GM18519 (cell line): ENCODE measurements around the gene ZC3H12A.

Experiments used
- ATAC-seq: cut with Tn5 transposase; IDR thresholded peaks from one replicate; pipeline ENCODE4 v1.9.1; 2021; ENCODE audit warnings: mild to moderate bottlenecking, moderate library complexity; ENCODE audit not compliant: unreplicated experiment, low FRiP score

ZC3H12A gene

DNA sequence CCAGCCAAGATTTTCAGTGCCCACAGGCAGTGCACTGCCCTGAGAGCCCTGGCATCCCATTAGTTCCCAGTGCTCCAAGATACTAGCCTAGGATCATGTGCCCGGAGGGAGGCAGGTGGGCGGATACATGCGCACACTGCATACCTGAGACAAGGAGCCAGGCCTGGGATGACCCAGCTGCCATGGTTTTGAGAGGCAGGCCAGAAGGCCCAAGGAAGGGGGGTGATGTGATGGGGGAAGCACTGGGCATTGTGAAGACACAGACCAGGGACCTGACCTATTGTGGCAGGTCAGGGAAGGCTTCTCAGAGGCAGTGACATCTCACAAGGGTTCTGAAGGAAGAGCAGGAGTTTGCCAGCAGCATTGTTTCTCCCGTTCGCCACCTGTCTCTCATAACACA lies 3.6 kb downstream of the ZC3H12A start:
- ATAC-seq, result no peak

DNA sequence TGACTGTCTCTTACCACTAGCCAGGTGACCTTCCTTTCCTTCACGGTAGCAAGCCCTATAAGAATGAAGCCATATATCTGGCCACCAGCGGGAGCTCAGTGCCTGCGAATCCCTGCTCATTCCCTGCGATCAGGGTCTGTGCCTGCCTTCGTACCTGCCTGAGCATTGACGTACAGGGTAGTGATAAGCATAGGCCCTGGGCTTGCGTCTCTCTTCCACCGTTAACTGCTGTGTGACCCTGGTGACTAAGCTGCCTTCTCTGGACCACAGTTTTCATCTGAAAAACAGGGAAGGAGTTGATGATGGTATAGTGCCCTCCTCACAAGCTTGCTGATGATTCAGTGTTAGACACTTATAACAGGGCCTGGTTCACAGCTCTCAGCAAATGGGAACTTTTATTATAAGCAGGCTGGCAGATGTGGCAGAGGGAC lies 4.1 kb downstream of the ZC3H12A start:
- ATAC-seq, result no peak

DNA sequence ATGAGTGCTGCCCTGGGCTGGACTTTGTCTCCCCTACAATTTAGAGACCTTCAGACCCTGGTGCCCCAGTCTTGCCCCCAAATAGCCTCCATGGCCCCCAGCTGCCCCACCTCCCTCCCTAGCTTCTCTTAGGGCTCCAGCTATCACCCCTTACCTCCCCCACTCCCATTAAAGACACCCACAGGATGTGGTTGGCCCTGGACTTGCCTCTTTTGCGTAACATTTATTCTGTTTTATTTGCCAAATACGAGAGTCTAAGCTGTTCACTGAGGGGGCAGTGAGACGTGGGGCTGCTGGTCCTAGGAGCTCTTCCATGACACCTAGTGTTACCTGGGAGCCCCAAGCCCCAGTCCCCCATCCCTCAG lies 4.5 kb downstream of the ZC3H12A start:
- no peak for ATAC-seq

DNA sequence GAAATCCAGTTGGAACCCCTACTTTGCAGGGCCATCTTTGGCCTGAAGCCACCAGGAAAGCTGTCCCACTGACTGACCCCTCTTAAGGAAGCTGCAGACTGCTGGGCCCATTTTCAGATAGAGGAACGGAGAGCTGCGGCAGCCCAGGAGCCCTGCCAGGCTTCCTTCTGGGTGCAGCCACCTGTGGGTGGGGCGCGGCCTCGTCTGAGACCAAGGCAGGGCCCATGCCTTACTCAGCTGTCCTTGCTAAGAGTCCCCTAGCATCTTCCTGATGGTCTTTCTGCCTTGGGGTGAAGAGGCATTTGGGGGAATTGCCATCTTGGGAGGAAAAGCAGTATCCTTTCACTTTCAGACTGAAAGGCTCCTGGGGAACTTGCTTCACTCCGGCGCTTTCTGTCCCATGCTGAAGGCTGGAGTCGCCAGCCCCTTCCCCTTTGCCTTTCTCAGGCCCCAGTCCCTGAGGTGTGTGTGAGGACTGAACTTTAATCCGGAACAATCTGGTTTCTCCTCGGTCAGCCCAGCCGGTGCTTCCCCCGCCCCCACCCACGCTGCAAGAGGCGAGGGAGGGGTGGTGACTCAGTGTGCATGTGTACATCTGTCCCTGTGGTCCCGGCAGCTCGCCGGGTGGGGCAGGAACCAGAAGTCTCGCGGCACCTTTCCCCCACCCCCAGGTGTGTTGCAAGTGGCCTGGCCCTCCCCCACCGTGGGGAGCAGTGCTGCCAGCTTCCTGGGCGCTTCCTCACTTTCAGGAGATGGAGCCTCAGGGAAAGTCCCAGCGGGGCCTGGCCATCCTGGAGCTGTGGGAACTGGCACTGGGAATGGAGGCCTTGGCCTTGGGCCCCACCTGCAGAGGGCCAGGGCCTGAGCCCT lies 5.1 kb downstream of the ZC3H12A start:
- no peak for ATAC-seq

DNA sequence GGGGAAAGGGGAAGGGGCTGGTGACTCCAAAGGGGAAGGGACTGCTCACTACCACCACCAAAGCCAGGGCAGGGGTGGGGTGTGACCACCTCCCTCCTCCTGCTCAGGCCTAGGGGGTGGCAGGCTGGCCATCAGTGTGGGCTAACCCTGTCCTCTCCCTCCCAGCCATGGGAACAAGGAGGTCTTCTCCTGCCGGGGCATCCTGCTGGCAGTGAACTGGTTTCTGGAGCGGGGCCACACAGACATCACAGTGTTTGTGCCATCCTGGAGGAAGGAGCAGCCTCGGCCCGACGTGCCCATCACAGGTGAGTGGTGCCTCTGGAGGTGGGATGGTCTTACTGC lies 5.7 kb downstream of the ZC3H12A start:
- ATAC-seq, result no peak

DNA sequence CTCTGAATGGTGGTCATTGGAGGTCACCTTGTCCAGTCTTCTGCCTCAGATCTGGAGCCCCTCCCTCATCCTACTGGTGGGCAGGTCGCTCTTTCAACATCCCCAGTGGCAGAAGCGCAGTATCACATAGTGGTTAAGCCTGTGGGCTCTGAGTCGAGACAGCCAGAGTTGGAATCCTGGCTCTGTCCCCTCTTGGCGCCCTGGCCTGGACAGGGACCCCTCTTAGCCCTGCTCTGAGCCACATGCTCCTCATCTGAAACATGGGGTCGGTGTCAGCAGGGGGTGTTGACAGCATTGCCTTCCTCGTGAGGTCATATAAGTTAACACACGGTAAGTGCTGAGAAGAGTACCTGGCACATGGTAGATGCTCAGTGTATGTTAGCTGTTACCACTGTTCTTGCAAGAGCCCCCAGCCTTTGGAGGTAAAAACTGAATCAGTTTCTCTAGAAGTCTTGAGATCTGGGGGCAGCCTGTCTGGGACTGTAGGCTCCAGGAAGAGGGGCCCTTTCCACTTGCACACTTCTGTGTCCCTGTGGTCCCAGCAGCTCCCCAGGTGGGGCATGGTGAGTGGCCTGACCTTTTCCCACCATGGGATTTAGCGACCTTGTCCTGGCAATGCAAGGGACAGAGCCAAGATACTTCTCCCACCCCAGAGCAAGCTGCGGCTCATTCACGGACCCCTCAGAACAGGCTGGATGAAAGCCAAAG lies 6.4 kb downstream of the ZC3H12A start:
- ATAC-seq, result no peak

DNA sequence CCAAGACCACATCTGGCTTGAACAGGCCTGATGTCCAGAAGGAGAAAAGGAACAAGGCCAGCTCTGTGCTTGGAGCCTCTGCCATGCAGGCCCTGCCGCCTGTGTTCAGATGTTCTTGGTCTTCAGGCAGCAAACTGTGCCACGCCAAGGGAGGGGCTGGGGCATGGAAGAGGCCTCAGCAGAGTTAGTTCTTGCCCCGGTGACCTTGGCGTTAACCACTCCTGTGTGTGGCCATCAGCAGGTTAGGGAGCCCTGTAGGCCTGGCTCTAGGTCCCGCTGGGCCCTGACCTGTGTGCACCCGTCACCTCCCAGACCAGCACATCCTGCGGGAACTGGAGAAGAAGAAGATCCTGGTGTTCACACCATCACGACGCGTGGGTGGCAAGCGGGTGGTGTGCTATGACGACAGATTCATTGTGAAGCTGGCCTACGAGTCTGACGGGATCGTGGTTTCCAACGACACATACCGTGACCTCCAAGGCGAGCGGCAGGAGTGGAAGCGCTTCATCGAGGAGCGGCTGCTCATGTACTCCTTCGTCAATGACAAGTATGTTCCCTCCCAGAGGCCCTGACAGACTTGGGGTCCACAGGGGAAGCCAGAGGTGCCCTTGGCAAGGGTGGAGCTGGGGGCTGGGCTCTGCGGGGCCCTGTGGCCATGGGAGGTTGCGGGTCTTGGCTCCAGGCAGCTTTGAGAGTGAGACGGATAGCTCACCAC lies 7.1 kb downstream of the ZC3H12A start:
- ATAC-seq, result no peak

DNA sequence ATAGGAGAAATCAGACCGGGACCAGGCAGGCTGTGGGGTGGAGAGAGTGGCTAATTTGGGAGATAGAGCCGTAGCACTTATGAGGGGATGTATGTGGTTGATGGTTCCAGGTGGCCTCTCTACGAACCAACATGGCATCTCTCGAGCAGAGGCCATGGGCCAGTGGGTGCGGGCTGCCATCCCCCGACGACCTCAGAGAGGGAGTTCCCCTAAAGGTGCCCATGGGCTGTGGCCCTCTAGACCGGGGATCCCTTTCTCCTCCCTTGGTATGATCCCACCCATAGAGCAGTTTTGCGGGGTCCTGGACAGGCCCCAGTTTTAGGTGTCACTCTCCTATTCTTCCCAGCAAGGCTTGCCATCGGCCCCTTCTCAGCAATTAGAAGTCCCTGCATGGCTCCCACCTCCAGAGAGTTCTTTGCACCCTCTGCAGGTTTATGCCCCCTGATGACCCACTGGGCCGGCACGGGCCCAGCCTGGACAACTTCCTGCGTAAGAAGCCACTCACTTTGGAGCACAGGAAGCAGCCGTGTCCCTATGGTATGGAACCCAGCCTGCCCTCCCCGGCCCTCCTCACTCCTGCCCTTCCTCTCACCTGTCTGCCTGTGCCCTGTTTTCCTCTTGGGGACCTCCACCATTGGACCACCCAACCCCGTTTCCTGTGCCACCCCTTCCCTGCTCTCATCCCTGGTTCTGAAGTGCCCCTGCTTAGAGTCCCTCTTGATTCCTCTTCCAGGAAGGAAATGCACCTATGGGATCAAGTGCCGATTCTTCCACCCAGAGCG lies 7.8 kb downstream of the ZC3H12A start:
- ATAC-seq, result no peak

DNA sequence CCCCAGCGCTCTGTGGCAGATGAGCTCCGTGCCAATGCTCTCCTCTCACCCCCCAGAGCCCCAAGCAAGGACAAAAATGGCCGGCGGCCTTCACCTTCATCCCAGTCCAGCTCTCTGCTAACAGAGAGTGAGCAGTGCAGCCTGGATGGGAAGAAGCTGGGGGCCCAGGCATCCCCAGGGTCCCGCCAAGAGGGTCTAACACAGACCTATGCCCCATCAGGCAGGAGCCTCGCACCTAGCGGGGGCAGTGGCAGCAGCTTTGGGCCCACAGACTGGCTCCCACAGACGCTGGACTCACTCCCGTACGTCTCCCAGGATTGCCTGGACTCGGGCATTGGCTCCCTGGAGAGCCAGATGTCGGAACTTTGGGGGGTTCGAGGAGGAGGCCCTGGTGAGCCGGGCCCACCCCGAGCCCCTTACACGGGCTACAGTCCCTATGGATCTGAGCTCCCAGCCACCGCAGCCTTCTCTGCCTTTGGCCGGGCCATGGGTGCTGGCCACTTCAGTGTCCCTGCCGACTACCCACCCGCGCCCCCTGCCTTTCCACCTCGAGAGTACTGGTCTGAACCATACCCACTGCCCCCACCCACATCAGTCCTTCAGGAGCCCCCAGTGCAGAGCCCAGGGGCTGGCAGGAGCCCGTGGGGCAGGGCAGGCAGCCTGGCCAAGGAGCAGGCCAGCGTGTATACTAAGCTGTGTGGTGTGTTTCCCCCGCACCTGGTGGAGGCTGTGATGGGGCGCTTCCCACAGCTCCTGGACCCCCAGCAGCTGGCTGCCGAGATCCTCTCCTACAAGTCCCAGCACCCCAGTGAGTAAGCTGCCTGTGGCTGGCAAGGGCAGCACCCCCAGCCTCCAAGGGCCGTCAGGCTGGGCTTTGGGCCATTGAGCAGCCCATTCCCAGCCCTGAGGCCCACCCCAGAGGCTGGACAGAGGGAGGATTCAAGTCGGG lies 8.7 kb downstream of the ZC3H12A start:
- ATAC-seq, result no peak

DNA sequence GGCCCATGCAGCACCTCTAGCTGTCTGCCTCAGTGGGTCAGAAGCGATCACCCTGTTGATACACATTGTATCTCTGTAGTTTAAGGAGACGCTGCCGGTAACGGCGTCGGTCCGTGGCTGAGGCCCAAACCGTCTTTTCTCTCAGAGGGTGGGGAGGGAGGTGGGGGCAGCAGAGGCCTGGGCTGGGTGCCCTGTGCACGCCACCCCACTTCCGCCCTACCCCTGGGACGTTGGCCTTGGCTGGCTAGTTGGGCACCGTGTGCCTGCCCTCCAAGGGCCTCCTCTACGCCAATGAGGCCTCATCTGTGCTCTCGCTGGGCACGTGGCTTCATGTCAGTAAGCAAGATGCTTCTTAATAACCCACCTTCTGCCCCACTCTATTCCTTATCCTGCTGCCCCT lies 9.4 kb downstream of the ZC3H12A start:
- no peak for ATAC-seq

DNA sequence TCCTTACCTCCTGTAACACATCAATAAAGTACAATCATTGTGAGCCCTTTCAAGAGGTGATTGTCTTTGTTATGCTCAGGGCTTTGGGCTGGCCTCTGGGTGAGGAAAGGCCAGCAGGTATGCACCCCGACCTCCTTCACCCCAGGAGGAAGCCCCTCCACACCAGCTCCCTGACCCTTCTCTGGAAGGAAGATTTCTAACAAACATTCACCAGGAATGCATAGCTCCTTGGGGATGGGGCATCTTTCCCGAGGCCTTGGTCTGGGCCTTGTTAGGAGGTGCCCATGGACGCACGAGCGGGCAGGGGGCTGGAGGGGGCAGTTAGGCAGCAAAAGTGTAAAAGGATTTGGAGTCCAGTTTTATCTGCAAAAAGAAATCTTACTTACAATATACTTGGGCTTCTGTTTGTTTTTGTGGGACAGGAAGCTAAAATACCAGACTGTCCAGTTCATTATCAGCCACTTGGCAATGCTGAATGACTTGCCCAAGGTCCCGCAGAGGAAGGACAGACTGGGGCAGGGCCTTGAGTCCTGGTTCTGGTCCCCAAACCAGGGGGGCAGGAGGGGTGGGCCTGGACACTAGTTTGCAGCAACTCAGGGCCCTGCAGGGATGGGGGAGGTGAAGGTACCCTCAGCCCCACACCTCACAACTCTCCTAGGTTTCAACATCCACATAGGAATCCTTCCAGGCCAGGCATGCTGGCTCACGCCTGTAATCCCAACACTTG lies 10.1 kb downstream of the ZC3H12A start:
- no peak for ATAC-seq

DNA sequence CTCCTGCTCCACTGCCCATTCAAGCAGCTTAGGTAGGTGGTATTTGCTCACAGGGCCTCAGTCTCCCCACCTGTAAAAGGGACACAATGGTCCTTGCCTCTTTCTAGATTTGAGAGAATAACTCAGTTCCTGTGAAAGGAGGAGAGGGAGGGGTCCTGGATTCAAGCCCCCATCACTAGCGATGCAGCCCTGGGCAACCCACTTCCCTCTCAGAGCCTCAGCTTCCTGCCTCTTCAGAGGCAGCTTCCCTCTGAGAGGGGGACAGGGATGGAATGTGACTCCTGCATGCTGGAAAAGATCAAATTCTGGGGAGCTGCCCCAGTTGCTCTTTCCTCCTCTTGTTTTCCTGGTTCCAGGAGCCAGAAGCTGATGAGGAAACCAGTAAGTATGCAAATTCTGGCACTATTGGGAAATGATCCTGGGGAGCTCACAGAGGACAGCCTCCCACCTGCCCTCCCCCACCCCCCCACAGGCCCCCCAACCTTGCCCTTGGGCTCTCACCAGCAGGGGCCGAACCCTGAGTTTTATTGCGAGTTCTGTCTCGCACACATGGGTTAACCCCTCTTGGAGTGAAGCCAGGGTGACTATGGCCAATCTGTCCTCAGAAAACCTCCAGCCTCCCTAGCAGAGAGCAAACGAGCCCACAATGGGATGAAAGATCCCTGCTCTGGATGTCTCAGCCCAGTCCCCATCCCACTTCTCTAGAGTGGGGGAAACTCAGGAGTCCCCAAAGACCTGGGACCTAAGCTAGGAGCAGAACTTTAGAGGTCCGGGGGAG lies 11.7 kb downstream of the ZC3H12A start:
- no peak for ATAC-seq

DNA sequence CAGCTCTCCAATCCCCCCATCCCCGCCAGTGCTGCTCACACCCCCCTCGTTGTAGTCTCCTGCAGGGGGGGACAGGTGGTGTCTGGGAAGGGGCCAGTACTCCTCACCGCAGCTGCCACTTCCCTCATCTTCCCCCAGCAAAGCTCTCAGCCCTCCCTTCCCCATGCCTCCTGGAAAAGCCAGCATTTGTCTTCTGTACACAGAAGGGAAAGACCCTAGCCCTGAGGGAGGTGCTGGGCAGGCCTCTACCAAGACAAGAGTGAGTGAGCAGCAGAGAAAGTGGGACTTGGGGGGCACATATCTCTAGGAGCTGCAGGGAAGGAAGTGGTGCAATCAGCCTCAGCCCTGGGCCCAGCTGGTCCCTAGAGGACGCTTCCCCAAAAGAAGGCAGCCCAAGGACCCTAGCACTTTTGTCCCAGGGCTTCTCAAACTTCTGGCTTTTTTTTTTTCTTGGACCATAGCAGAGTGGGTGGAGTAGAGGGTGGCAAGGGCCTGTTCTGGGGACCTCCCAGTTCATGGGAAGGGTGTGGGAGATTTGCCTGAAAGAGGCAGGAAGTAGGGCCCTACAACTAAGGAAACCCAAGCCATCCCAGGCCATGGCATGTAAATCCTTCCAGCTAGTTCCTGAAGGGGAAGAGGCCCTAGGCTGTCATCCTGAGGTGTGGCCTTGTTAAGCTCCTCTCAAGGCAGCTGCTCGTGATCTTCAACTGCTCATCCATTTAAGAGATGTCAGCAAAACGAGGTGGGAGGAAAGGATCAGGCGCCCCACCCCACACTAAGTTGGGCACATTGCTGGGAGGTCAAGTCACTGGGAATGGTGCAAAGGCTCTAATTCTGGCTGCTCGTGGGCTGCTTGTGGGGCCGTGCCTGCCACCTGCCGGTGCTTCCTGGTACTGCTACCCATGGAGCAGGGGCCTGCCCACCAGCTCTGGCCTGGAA lies 12.6 kb downstream of the ZC3H12A start:
- ATAC-seq, result no peak

DNA sequence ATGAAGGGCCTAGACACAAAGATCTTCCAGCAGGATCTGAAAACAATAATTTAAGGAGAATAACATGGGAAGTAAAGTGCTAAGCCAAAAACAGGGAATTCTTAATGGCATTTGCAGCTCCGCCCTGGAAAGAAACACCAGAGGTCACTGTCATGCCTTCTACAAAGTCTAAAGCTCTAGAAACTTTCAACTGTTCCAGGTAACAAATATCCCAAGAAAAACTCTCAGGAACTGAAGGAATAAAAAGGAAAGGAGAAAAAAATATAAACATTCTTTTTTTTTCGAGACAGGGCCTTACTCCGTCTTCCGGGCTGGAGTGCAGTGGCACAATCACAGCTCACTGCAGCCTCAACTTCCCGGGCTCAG lies 13.2 kb downstream of the ZC3H12A start:
- ATAC-seq, result no peak

DNA sequence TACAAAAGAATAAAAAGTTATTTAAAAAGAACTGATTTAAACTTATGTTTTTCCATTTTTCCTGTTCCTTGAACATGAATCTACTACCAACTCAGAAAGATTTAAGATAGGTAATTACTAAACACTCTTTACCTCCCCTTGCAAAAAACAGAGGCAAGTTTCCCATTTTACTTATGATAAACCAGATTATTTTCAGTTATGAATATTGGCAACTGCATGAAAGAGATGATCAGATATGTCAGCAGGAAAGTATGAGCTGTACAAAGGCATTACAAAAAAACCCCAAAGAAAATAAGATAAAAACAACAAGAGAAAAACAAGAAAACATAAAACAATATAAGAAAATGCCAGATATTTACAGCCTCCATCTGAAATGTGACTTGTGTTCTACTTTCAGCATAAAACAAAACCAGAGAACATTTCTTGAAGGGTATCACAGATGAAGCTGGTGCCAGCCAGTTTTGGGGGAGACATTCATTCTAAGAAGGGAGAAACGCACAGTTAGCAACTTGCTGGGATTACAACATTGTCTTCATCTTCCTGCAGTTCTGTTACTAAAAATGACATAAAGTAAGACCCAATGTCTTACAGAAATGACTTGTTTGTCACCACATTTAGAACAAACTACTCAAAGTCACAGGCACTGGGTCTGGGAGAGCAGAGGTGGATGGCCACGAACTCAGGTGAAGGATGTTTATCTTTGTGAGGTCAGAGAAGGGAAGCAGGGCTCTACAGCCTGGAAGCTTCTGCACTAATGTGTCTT lies 19.1 kb downstream of the ZC3H12A start:
- ATAC-seq, result no peak

DNA sequence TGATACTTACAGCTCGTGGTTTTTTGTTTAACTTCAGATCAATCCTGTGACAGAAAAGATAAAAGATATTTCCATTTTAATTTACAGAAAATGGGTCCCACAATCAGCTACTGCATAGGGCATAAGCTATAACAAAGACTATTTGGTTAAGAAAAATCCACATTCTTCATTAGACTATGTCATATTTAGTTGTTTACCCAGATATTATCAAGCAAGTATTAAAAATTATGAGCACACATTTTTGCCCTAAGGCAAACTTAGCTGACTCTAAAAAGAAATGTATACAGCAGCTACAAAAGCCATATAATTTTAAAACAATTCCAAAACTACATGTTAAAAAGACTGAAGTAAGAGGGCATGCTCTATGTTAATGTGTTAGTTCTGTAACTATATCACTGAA lies 21.5 kb downstream of the ZC3H12A start:
- no peak for ATAC-seq

DNA sequence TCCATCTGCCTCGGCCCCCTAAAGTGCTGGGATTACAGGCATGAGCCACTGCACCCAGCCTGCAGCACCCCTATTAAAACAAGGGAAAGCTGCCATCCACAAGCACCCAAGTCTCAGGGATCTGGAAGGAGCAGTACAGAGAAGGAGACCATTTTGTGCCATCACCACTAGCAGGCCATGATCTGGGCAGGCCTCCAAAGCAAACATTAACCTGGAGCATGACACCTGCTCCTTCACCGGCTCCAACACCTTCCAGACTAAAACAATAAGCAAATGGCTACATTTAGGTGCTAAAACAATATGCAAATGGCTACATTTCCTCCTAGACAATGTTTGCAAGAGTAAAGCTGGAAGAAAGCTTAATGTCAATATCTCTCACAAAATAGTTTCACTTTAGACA lies 23.5 kb downstream of the ZC3H12A start:
- no peak for ATAC-seq
